B cell (primary cell): ENCODE results near the gene SERPINA4. TPM values are rescaled to one million over a fixed set of nuclear protein-coding genes. Genes with fewer than 3 reads are reported as not detected.

ENCODE experiments used
- ATAC-seq: fragments of 200-7000 bp; cut with Tn5 transposase; one replicate; pipeline ENCODE4 v1.10.0; 2021; ENCODE audit warnings: low read depth, mild to moderate bottlenecking, moderate number of reproducible peaks, moderate library complexity
- CTCF ChIA-PET: fragments of 350-600 bp; sonication (Branson Sonifier 250); formaldehyde crosslinking; loops from one replicate; lab custom pipeline; 2021; ENCODE audit warnings: antibody characterized with exemption, inconsistent platforms; lab: Charles Lee
- POLR2A ChIA-PET: fragments of 350-600 bp; sonication (Branson Sonifier 250); formaldehyde crosslinking; loops from one replicate; lab custom pipeline; 2021; ENCODE audit warnings: antibody characterized with exemption; lab: Charles Lee
- DNase-seq: peaks from one replicate; pipeline ENCODE4 v3.0.0; 2013
- H2AFZ ChIP-seq: 2 replicates; pipeline ENCODE4 v1.6.1; 2012; ENCODE audit warnings: mild to moderate bottlenecking, low read depth, low read length; ENCODE audit not compliant: insufficient read depth, poor library complexity, severe bottlenecking
- H3K27ac ChIP-seq, 2 donors: 1 replicate in 1 of 2; 2 replicates in 1 of 2; pipeline ENCODE4 v1.5.1; 2012 to 2013; ENCODE audit warnings: low read length in 2 of 2, mild to moderate bottlenecking in 2 of 2, moderate library complexity in 1 of 2
- H3K27me3 ChIP-seq, 4 experiments: fragments of 200-600 bp in 1 of 4; sonication (generic) in 1 of 4; replicated peaks in 1 of 4; 1 replicate in 2 of 4; 2 replicates in 2 of 4; pipeline versions ENCODE4 v1.6.1 to v1.7.0; 2013 to 2016; ENCODE audit warnings: low read length in 3 of 4, mild to moderate bottlenecking in 2 of 4, mixed read lengths in 1 of 4, moderate library complexity in 1 of 4; ENCODE audit not compliant: insufficient read depth in 4 of 4, control insufficient read depth in 3 of 4; ENCODE audit errors: control extremely low read depth in 1 of 4
- H3K36me3 ChIP-seq, 2 experiments: replicated peaks in 1 of 2; 1 replicate in 1 of 2; 2 replicates in 1 of 2; pipeline versions ENCODE4 v1.6.1 to v1.7.1; 2013; ENCODE audit warnings: low read length in 1 of 2; ENCODE audit not compliant: insufficient read depth in 2 of 2, control insufficient read depth in 1 of 2; ENCODE audit errors: control extremely low read depth in 1 of 2, extremely low read depth in 1 of 2
- H3K4me1 ChIP-seq, 2 donors: fragments of 200-600 bp in 1 of 2; sonication (generic) in 1 of 2; 1 replicate in 1 of 2; 2 replicates in 1 of 2; pipeline versions ENCODE4 v1.5.1 to v1.6.1; 2013 to 2017; ENCODE audit warnings: low read length in 2 of 2; ENCODE audit not compliant: control insufficient read depth in 2 of 2, insufficient read depth in 2 of 2
- H3K4me2 ChIP-seq: replicated peaks from 2 replicates; pipeline ENCODE3; 2012; ENCODE audit warnings: mild to moderate bottlenecking, low read depth, low read length; ENCODE audit not compliant: poor library complexity, severe bottlenecking
- H3K4me3 ChIP-seq, 5 experiments: fragments of 200-600 bp in 1 of 5; sonication (generic) in 1 of 5; 1 replicate in 3 of 5; 2 replicates in 2 of 5; pipeline versions ENCODE4 v1.5.1 to v1.7.0; 2011 to 2016; ENCODE audit warnings: low read length in 4 of 5, mild to moderate bottlenecking in 4 of 5, low read depth in 2 of 5, control low read depth in 1 of 5, moderate library complexity in 1 of 5; ENCODE audit not compliant: insufficient read depth in 1 of 5; ENCODE audit errors: control extremely low read depth in 1 of 5, extremely low read depth in 1 of 5
- H3K79me2 ChIP-seq: fragments of 200-600 bp; sonication (generic); one replicate; pipeline ENCODE4 v1.6.0; 2016; ENCODE audit warnings: low read length; ENCODE audit not compliant: control insufficient read depth, insufficient read depth
- H3K9ac ChIP-seq: fragments of 200-600 bp; sonication (generic); 2 replicates; pipeline ENCODE4 v1.6.1; 2017; ENCODE audit warnings: mild to moderate bottlenecking, low read length, moderate library complexity
- H3K9me3 ChIP-seq, 3 donors: one replicate each; pipeline versions ENCODE4 v1.6.1 to v1.7.1; 2013; ENCODE audit warnings: low read length in 2 of 3; ENCODE audit not compliant: control insufficient read depth in 2 of 3, insufficient read depth in 1 of 3; ENCODE audit errors: control extremely low read depth in 1 of 3
- H4K20me1 ChIP-seq: 2 replicates; pipeline ENCODE4 v1.6.0; 2012; ENCODE audit warnings: mild to moderate bottlenecking, low read length; ENCODE audit not compliant: insufficient read depth, control insufficient read depth, poor library complexity, severe bottlenecking
- H3K27ac Mint-ChIP-seq: one replicate; pipeline ENCODE4 v1.8.0; 2021; ENCODE audit warnings: mixed read lengths
- H3K27me3 Mint-ChIP-seq: one replicate; pipeline ENCODE4 v1.8.0; 2021; ENCODE audit warnings: mixed read lengths
- H3K4me1 Mint-ChIP-seq: one replicate; pipeline ENCODE4 v1.8.0; 2021; ENCODE audit warnings: mixed read lengths
- H3K4me3 Mint-ChIP-seq: one replicate; pipeline ENCODE4 v1.8.0; 2021; ENCODE audit warnings: mixed read lengths
- H3K9me3 Mint-ChIP-seq: one replicate; pipeline ENCODE4 v1.8.0; 2022; ENCODE audit warnings: mixed read lengths; ENCODE audit not compliant: insufficient read depth
- EZH2 ChIP-seq: IDR thresholded peaks from 2 replicates; pipeline ENCODE4 v1.6.1; 2012; ENCODE audit warnings: borderline replicate concordance, low read depth, mild to moderate bottlenecking, moderate library complexity, low read length; ENCODE audit not compliant: insufficient read depth, poor library complexity, severe bottlenecking
- WGBS: methylation state at CpG from one replicate; pipeline ENCODE4 v1.1.5; 2013; ENCODE audit warnings: missing lambda C conversion rate; ENCODE audit not compliant: insufficient coverage; 5-methylcytosine and 5-hydroxymethylcytosine counted together
- intact Hi-C: fragments of 100-400 bp; cut with micrococcal nuclease; formaldehyde crosslinking; loops from one replicate; pipeline ENCODE4 v1.10.0; 2022
- polyA plus RNA-seq: library from polyadenylated mRNA; depleted of rRNA; stranded (reverse); fragments of >200 nt; gene quantifications from 2 replicates; pipeline ENCODE4 v1.2.3, GENCODE V29; 2012
- total RNA-seq, 2 donors: library from RNA; stranded (reverse); fragments of 120-200 nt in 1 of 2; gene quantifications; 1 replicate in 1 of 2; 2 replicates in 1 of 2; pipeline versions ENCODE4 v1.2.3 to v1.2.4, GENCODE V29; 2013 to 2022
- TF ChIP-seq, protein P1 (sequence below): fragments of 200-600 bp; IDR thresholded peaks from one replicate; pipeline ENCODE4 v1.8.0; 2022; ENCODE audit warnings: antibody characterized with exemption, mild to moderate bottlenecking

Gene SERPINA4
- total and polyA plus RNA-seq, 2 donors (not counting 1 experiment from before 2014, with no cell fraction given) = not detected

- H3K4me1 ChIP-seq = no peaks in the 10 kb centered on the region
- 83% methylated on average over 2 of the region's 4 CpGs for WGBS
- no peaks in the 10 kb centered on the region for H3K36me3 ChIP-seq
- CTCF ChIA-PET = no interaction called here
- Mint-ChIP-seq H3K9me3 (no peaks in the 10 kb centered on the region), H3K4me1 (no peaks in the 10 kb centered on the region), H3K27ac (no peak overlapping the region), H3K4me3 (no peak overlapping the region), H3K27me3 (peaks cover 3% of the 10 kb centered on the region)
- H3K9me3 ChIP-seq = peaks cover 0 to 4% (median 0%) of the 10 kb centered on the region in 3 donors
- H3K27ac ChIP-seq = no peak overlapping the region
- no peaks in the 10 kb centered on the region for H3K79me2 ChIP-seq
- H3K4me2 ChIP-seq = no peak overlapping the region
- DNase-seq = no peak
- no peak for TF ChIP-seq EZH2
- TF ChIP-seq, protein P1, sequence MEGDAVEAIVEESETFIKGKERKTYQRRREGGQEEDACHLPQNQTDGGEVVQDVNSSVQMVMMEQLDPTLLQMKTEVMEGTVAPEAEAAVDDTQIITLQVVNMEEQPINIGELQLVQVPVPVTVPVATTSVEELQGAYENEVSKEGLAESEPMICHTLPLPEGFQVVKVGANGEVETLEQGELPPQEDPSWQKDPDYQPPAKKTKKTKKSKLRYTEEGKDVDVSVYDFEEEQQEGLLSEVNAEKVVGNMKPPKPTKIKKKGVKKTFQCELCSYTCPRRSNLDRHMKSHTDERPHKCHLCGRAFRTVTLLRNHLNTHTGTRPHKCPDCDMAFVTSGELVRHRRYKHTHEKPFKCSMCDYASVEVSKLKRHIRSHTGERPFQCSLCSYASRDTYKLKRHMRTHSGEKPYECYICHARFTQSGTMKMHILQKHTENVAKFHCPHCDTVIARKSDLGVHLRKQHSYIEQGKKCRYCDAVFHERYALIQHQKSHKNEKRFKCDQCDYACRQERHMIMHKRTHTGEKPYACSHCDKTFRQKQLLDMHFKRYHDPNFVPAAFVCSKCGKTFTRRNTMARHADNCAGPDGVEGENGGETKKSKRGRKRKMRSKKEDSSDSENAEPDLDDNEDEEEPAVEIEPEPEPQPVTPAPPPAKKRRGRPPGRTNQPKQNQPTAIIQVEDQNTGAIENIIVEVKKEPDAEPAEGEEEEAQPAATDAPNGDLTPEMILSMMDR = no peak
- POLR2A ChIA-PET = no interaction called here
- no peak overlapping the region for H3K4me3 ChIP-seq
- no peaks in the 10 kb centered on the region for H4K20me1 ChIP-seq
- intact Hi-C loops = no loop called here
- no peaks in the 10 kb centered on the region for H3K27me3 ChIP-seq
- no peak overlapping the region for H2AFZ ChIP-seq
- no peak overlapping the region for H3K9ac ChIP-seq
- no peak for ATAC-seq
Observed at GRCh38 chr14:94583557-94583956, 22.3 kb downstream of the SERPINA4 start.

- H3K27me3 Mint-ChIP-seq = no peaks in the 10 kb centered on the region
- 92% methylated on average over 3 of the region's 5 CpGs for WGBS
- H3K9me3 Mint-ChIP-seq = no peaks in the 10 kb centered on the region
- no peaks in the 10 kb centered on the region for H4K20me1 ChIP-seq
- no peak overlapping the region for H3K4me3 Mint-ChIP-seq
- no peak overlapping the region for H3K9ac ChIP-seq
- intact Hi-C loops = no loop called here
- H2AFZ ChIP-seq = no peak overlapping the region
- no peaks in the 10 kb centered on the region for H3K27me3 ChIP-seq
- H3K27ac ChIP-seq = no peak overlapping the region
- ChIA-PET POLR2A (no interaction called here), CTCF (no interaction called here)
- H3K4me3 ChIP-seq = no peak overlapping the region
- peaks cover 0 to 4% (median 0%) of the 10 kb centered on the region in 3 donors for H3K9me3 ChIP-seq
- H3K4me1 Mint-ChIP-seq = no peaks in the 10 kb centered on the region
- no peaks in the 10 kb centered on the region for H3K4me1 ChIP-seq
- ATAC-seq = no peak
- no peak overlapping the region for H3K4me2 ChIP-seq
- no peaks in the 10 kb centered on the region for H3K36me3 ChIP-seq
- no peak for TF ChIP-seq EZH2
- TF ChIP-seq, protein P1 = no peak
- H3K79me2 ChIP-seq = no peaks in the 10 kb centered on the region
- no peak overlapping the region for H3K27ac Mint-ChIP-seq
- no peak for DNase-seq
Observed at GRCh38 chr14:94584591-94585280, 23.5 kb downstream of the SERPINA4 start.
